GM19193 (cell line): ENCODE measurements around the gene FEZF1.

Source experiments
- POLR2A ChIP-seq: IDR thresholded peaks from 4 replicates; pipeline ENCODE4 v1.6.1; 2011; ENCODE audit not compliant: insufficient read depth, insufficient read length; ENCODE audit errors: extremely low read depth

The FEZF1 gene

DNA sequence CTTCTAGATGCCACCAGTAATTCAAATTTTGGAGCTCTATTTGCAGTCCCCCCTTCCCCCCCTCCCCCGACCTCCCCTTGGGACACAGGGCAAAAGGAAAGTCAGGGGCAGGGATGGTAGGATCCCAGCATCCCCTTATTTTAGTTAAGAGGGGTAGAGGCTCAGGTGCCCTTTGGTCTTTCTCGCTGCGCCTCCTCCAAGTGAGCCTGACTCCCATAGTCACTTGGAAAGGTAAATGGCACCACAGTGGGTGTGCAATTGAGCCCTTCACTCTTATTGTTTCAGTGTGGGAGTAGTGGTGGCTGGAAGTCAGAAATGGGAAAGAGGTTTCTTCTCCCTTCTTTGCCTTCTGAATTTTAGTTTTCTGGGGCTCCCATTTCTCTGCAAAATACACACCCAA is 8.2 kb upstream of the FEZF1 start:
- no peak for TF ChIP-seq POLR2A

DNA sequence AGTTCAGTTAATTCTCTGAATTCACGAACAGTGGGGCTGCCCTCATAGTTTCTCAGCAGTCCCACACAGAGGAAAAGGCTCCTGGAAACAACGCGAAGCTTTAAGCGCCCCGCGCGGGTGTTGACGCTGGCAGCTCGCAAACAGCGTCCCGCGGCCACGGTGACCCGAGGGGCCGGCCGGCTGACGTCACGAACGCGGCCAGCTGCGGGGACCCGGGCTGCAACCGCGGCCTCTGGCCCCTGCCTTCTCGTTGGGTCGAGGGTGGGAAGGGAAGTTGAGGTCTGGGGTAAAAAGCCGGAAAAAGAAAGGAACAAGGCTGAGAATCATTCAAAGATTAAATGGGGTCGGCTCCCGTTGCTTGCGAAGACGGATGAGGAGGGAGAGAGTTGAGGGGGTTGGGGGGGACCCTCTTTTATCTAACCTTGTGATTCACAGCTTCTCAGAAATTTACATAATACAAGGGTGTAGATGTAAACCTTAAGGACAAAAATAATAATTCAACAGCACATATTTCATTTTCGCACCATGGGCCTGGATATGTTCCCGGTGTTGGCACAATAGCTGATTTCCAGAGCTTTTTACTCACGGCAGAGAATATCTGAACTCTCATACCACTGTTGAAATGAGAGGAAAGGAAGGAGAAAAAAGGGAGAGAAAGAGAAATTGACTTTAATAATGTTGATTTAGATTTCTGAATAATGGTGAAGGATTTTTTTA is 7.3 kb upstream of the FEZF1 start:
- no peak for TF ChIP-seq POLR2A

DNA sequence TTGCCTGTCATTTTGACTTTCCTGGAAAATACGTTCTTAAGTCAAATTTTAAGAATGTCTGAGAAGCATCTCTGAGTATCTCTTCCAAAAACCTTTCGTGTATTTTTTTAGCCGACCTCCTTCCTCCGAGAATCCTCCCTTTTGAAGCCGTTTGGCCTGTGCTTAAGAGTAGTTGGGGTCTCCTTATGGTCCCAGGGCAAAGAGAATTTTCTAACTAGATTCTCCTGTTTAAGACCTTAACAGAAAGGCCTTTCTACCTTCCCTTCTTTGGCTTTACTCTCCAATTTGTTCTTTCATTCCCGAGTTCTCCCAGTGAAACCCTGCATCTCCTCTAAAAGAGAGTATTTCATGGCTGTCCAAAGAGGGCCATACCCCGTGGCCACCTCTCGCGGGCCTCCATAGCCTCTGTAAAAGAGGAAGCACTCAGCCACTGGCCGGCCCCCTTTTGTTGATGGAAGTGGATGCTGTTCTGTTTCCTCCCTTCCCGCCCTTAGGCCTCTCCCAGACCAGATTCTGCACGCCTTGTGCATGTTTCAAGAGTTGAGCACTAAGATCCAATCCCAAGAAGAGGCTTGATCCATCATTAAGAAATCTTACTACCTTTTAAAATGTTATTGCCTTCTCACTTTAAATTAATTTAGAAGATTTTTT is 6.6 kb upstream of the FEZF1 start:
- no peak for TF ChIP-seq POLR2A

DNA sequence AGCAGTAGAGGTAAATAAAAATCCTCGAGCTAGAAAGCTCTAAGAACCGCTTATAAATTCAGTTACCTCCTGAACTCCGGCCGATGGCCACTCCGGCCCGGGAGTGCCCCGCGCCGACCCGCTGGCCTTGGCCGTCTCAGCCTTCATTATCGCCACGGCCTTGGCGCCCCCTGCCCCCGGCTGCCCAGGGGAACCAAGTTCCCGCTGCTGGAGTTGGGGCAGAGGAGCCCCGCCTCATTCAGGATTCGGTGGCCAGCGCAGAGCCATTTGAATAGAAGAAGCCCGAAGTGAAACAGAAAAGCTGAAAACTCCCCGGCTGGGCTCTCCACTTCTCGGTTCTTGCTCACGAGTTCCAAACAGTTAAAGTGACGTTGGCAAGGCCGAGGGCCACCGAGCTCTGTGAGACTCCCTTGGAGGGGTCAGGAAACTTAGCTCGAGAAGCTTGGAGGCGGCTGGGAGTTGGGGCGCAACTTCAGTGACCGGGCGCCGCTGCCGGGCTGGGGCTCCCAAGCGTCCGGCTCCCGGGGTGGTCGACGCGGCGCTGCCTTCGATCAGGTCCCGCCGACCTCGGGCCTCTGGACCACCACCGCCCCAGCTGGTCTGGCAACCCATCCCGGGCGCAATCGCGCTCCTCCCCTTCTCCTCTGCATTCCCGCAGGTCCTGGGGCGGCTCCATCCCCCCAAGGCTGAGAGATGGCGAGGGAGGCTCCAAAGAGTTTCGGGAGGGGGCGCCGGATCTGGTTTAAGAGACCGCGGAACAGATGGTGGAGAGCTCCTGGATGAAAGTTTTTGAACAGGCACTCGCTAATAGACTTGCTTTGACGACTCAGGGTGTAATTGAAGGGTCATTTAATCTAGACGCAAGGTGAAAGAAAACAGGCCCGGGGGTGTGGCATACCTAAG is 5.8 kb upstream of the FEZF1 start:
- no peak for TF ChIP-seq POLR2A

DNA sequence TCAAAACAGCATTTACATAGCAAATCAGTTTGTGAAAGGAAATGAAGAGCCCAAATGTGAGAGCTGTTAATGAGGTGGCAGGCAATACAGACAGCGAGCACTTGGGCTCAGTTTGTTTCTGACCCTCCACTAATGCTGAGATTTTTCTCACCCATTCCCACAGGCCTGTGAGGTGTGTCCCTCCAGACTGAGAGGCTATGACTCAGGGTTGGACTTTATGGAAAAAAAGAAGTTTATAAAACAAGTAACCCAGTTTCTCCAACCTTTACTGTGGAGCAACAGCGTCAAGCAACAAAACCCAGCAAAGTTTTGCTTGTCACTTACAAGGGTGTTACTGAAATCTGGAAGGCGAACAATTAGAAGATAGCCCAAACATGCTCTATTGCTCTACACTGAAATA is 4.9 kb upstream of the FEZF1 start:
- no peak for TF ChIP-seq POLR2A

DNA sequence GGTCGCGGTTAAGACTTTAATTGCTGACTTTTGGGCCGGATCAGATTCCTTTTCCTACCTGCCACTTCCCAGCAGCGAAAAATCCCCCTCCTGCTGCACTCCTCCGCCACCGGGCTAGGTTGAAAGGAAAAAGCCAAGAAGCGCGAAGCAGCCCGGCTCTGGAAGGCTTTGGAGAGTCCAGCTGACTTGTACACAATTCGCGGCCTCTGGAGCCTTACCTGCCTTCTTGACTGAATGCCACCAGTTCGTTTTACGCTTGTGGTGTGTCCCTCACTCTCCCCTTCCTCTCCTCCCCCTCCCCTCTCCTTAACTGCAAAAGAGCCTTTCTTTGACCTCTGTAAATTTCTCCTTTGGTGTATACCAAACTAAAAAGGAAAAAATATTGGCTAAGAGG is 2.7 kb upstream of the FEZF1 start:
- no peak for TF ChIP-seq POLR2A

DNA sequence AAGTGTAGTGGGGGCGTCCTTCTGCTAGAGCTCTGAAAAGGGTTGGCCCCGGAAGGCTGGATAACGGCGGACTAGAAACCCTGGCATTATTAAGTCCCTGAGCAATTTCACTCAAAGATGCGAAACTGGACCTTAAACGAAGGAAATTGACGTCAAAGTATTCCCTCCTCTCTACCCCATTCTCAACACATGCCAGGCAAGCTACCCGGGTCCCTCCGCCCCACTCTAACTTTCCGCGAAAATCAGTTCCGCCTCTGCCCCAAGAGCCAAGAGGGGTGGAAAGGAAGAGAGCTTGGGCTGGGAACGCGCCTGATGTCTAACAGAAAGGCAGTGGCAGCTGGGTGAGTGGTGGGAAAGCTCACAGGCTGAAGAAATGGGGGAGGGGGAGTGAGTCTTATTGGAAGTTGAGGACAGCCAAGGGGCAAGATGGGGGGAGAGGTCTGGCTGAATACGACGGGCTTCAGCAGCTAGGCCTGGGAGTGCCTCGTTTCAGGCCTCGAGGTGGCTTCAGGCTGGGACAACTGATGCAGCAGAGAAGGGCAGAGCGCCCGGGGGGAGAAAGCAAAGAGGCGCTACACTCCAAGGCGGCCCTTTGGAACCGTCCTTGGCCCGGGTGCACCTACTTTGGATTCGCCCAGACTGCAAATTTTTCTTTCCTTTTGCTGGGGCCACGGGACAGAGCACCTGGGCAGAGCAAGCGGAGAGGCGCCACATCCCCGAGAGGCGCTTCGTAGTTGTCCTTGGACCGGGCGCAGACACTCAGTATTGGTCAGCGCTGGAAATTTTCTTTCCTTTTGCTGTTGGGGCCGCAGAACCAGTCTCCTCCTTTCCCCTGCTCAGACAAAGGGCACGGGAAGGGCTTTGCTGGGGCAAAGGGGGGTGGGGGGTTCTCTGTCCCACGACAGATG is 2.0 kb upstream of the FEZF1 start:
- no peak for TF ChIP-seq POLR2A

DNA sequence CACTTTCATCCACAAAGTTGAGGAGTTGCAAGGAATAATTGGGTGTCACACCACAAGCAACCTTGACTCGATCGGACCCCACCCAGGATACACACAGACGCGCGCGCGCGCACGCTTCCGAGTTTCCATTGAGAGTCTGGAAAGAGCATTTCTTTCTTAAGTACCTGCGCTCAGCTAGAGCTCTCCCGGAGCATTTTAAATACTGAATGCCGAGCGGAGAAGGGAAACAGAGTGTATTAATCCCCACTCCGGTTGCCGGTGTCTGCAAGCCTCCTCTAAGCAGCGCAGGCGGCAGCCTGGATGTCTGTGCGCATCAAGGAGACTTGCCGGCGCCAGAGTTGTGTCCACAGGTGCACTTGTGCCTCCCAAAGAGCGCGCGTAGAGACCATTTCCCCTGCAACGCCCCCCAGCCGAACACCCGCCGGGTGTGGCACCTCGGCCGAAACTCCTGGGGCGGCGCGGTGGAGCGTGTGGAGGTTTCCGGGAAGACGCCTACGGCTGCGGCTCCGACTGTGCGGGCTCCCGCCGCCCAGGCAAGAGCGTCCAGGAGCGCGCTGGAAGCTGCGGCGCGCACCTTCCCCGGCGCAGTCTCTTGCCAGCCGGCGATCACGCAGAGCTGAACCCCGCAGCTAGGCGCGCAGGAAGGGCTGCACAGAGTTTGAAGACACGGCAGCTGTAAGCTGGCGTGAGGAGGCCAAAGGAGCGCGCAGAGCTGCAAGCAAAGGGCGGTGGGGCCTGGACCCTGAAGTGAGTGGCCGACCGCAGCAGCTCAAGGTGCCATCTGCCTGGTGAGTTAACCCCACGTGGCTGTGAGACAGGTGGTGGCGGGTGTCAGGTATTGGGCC is 1.1 kb upstream of the FEZF1 start:
- TF ChIP-seq POLR2A = no peak

DNA sequence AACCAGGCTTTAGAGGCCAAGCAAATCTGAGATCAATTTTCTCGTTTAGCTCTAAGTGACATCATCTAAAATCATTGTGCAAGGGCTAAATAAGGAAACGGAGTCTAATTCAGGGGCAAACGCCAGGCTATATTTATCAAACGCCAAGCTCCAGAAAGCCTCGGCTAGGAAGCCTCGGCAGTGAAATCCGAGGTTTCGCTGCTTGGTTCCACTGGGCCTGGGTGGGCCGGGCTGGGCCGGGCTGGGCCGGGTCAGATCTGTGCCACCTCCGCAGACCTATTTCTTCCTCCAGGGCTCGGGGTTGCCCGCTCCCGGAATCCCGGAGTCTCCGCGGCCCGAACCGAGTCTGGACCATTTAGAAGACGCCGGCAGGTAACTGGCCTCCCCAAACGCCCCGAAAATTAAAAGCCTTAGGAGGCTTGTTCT is 459 bp upstream of the FEZF1 start:
- TF ChIP-seq POLR2A = no peak

DNA sequence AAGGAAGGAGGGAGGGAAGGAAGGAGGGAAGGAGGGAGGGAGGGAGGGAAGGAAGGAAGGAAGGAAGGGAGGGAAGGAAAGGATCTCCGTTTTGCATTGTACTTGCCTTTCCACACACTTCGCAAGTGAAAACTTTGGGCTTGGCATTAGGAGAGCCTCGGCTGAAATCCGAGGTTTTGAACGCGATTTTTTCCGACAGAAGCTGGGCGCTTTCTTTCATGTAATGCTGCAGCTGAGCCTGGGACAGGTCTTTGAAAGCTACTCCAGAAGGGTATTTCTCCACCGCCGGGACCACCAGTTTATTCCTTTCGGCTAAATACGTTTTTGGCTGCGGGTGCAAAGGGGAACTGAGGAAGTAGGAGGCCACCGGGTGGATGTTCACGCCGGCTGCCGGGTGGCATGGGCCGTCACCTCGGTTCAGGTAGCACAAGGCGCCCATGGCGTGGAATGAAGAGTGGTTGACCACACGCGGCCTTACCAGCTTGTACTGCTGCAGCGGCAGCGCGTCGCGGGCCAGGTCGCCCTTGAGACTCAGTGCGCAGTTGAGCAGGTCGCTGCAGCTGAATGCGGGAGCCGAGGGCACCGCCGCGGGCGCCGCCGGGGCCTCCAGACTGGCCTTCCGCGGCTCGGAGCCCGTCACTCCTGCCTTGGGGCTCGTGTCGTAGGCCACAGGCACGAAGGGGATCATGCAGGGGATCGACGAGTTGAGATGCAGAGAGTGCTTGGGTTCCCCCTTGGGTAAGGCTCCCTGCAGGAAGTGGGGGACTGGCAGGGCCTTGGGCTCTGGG is 825 bp downstream of the FEZF1 start:
- no peak for TF ChIP-seq POLR2A

DNA sequence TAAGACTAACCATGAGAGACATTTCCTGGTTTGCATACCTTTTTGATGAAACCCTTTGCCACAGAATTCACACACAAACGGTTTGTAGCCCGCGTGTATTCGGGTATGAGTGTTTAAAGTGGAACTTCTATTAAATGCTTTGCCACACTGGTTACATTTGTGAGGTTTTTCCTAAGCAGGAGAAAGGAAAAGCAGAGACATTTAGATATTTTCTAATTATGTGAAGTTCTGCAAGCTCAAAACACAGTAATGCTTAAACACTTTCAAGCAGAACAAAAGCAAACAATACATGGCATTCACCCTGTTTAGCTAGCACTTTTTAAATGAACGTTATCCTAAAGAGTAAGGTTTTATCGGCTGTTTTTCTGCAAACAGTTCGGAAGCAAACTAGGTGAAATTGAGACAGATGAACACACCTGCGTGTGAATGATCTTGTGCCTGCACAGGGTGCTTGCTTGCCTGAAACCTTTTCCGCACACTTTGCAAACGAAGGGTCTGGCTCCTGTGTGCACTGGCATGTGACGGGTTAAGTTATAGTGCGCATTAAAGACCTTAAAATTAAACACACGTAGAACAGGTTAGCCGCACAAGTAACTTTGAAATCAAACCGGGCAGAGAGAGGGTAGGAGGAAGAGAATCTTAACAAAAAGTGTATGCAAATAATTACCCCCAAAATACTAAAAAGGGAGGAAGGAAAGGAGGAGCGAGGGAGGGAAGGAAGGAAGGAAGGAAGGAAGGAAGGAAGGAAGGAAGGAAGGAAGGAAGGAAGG is 1.6 kb downstream of the FEZF1 start:
- no peak for TF ChIP-seq POLR2A
